SU-DHL-6 (cell line): ENCODE data around the gene UBE2D1.

Experiments used
- H2AFZ ChIP-seq: fragments of 200-600 bp; sonication (generic); 2 replicates; pipeline ENCODE4 v1.6.1; 2014; ENCODE audit warnings: low read depth, mild to moderate bottlenecking, moderate library complexity, mixed read lengths, antibody characterized with exemption, low read length; ENCODE audit not compliant: severe bottlenecking
- H3F3A ChIP-seq: fragments of 200-600 bp; shearing (Covaris generic); 2 replicates; pipeline ENCODE4 v1.6.0; 2016; ENCODE audit warnings: antibody characterized with exemption, mild to moderate bottlenecking; ENCODE audit not compliant: insufficient read depth
- H3K27ac ChIP-seq: fragments of 200-600 bp; sonication (generic); 2 replicates; pipeline ENCODE4 v1.5.1; 2016; ENCODE audit warnings: low read depth, mild to moderate bottlenecking, low read length, moderate library complexity, mixed read lengths
- H3K27me3 ChIP-seq: fragments of 200-600 bp; sonication (generic), shearing (Covaris generic); 2 replicates; pipeline ENCODE4 v1.6.0; 2014; ENCODE audit warnings: mild to moderate bottlenecking, low read length
- H3K36me3 ChIP-seq: fragments of 200-600 bp; sonication (generic); 2 replicates; pipeline ENCODE4 v1.6.1; 2014; ENCODE audit warnings: mild to moderate bottlenecking, low read length, mixed read lengths
- H3K4me2 ChIP-seq: fragments of 300-600, 200-600 bp; shearing (Covaris generic), sonication (generic); 2 replicates; pipeline ENCODE4 v1.6.0; 2014; ENCODE audit warnings: low read length, low read depth, mild to moderate bottlenecking; ENCODE audit not compliant: poor library complexity, severe bottlenecking
- H3K4me3 ChIP-seq: fragments of 200-600 bp; sonication (generic); 2 replicates; pipeline ENCODE4 v1.5.1; 2014; ENCODE audit warnings: antibody characterized with exemption, low read length, mild to moderate bottlenecking, mixed read lengths; ENCODE audit not compliant: insufficient read depth, poor library complexity, severe bottlenecking
- H3K79me2 ChIP-seq: fragments of 200-600 bp; sonication (generic); 2 replicates; pipeline ENCODE4 v1.6.1; 2014; ENCODE audit warnings: mild to moderate bottlenecking, low read length, moderate library complexity; ENCODE audit not compliant: insufficient read depth
- H3K9ac ChIP-seq: fragments of 200-600 bp; sonication (generic); 2 replicates; pipeline ENCODE4 v1.7.0; 2014; ENCODE audit warnings: mild to moderate bottlenecking, low read length
- H3K9me2 ChIP-seq: fragments of 200-600 bp; sonication (generic); replicated peaks from 2 replicates; pipeline ENCODE4 v1.6.1; 2014; ENCODE audit warnings: low read length; ENCODE audit not compliant: insufficient read depth
- H3K9me3 ChIP-seq: fragments of 200-600 bp; sonication (generic); 2 replicates; pipeline ENCODE4 v1.6.1; 2014; ENCODE audit warnings: low read length, mixed read lengths; ENCODE audit not compliant: insufficient read depth
- H4K20me1 ChIP-seq: fragments of 200-600 bp; sonication (generic); 2 replicates; pipeline ENCODE4 v1.6.1; 2014; ENCODE audit warnings: low read depth, mild to moderate bottlenecking, antibody characterized with exemption, low read length, moderate library complexity, mixed read lengths
- CTCF ChIP-seq: fragments of 200-600 bp; sonication (generic); IDR thresholded peaks from one replicate; pipeline ENCODE4 v1.5.1; 2017; ENCODE audit warnings: antibody characterized with exemption, mild to moderate bottlenecking, low read length, moderate library complexity; ENCODE audit not compliant: insufficient read depth, poor library complexity, severe bottlenecking
- EZH2phosphoT487 ChIP-seq: fragments of 200-600 bp; sonication (generic), shearing (Covaris generic); conservative IDR thresholded peaks from 2 replicates; pipeline ENCODE4 v1.6.1; 2018; ENCODE audit warnings: mild to moderate bottlenecking, antibody characterized with exemption, low read length, moderate library complexity, mixed read lengths

The UBE2D1 gene

GRCh38 chr10:58341947-58342346 is 7.1 kb downstream of the UBE2D1 start:
- no peaks in the 10 kb centered on the region; the same call in 1 of the 2 replicates for H3K79me2 ChIP-seq

GRCh38 chr10:58347967-58348366 is 13.2 kb downstream of the UBE2D1 start:
- Histone ChIP-seq H3K27ac (no peak overlapping the region), H3K9ac (no peak overlapping the region), H3K9me2 (no peaks in the 10 kb centered on the region), H3K9me3 (no peaks in the 10 kb centered on the region), H3K27me3 (no peaks in the 10 kb centered on the region), H2AFZ (no peak overlapping the region), H3K79me2 (no peaks in the 10 kb centered on the region; the same call in 1 of the 2 replicates), H4K20me1 (no peaks in the 10 kb centered on the region), H3F3A (no peaks in the 10 kb centered on the region), H3K36me3 (no peaks in the 10 kb centered on the region), H3K4me3 (no peak overlapping the region), H3K4me2 (no peak overlapping the region)
- TF ChIP-seq EZH2phosphoT487 (no peak), CTCF (no peak)

More at GRCh38 chr10:58341947-58342346, 7.1 kb downstream of the UBE2D1 start:
- Histone ChIP-seq H3K9ac (no peak overlapping the region), H3K9me2 (no peaks in the 10 kb centered on the region), H3K36me3 (no peaks in the 10 kb centered on the region), H3K27me3 (no peaks in the 10 kb centered on the region), H3F3A (no peaks in the 10 kb centered on the region), H4K20me1 (0 out of 2 replicates have a peak, but pooled peaks cover 4% of the 10 kb centered on the region), H3K4me2 (no peak overlapping the region), H3K27ac (no peak overlapping the region), H3K9me3 (no peaks in the 10 kb centered on the region), H3K4me3 (no peak overlapping the region), H2AFZ (no peak overlapping the region)
- no peak for TF ChIP-seq CTCF
- no peak for TF ChIP-seq EZH2phosphoT487

- no peaks in the 10 kb centered on the region; the same call in 1 of the 2 replicates for H3K79me2 ChIP-seq
- TF ChIP-seq CTCF (no peak), EZH2phosphoT487 (no peak)
- H3K27ac ChIP-seq = no peak overlapping the region
Observed at GRCh38 chr10:58348571-58349033, 13.8 kb downstream of the UBE2D1 start.

More at GRCh38 chr10:58348571-58349033, 13.8 kb downstream of the UBE2D1 start:
- H3K9me3 ChIP-seq = no peaks in the 10 kb centered on the region
- no peaks in the 10 kb centered on the region for H3K36me3 ChIP-seq
- H3K4me2 ChIP-seq = no peak overlapping the region
- no peaks in the 10 kb centered on the region for H3F3A ChIP-seq
- H2AFZ ChIP-seq = no peak overlapping the region
- H3K9ac ChIP-seq = no peak overlapping the region
- H3K4me3 ChIP-seq = no peak overlapping the region
- no peaks in the 10 kb centered on the region for H3K27me3 ChIP-seq
- no peaks in the 10 kb centered on the region for H4K20me1 ChIP-seq
- H3K9me2 ChIP-seq = no peaks in the 10 kb centered on the region
